ENCODE data around the gene COL4A6. TPM values are rescaled to one million over a fixed set of nuclear protein-coding genes. Genes with fewer than 3 reads are reported as not detected.

COL4A6 gene
- total and polyA plus RNA-seq, 10 donors: 0.15 to 4.8 (median 0.84) TPM

GRCh38 chrX:108348525-108348924 is 89.7 kb downstream of the COL4A6 start:
- Histone ChIP-seq H3K36me3 (no peaks in the 10 kb centered on the region), H3K9me3 (no peaks in the 10 kb centered on the region), H3K4me1 (no peaks in the 10 kb centered on the region), H3K4me3 (no peak overlapping the region), H3K27ac (no peak overlapping the region), H3K27me3 (replicated peaks in 1 of 7) (peaks cover 0 to 4% (median 0%) of the 10 kb centered on the region in 7 donors)
- 77 to 100% (median 90%) methylated on average over 1 of the region's 1 CpG for WGBS, 5 donors
- DNase-seq: no peak
- intact Hi-C loops (cut with DNase I; ENCODE audit: low total_unique reads): no loop called here
- TF ChIP-seq POLR2AphosphoS5 (IDR thresholded peaks at IDR 0.05): no peak
- TF ChIP-seq POLR2A (IDR thresholded peaks at IDR 0.05): no peak

GRCh38 chrX:108347800-108348199 is 90.4 kb downstream of the COL4A6 start:
- Histone ChIP-seq H3K4me3 (no peak overlapping the region), H3K27ac (no peak overlapping the region), H3K4me1 (no peaks in the 10 kb centered on the region), H3K36me3 (no peaks in the 10 kb centered on the region), H3K9me3 (no peaks in the 10 kb centered on the region), H3K27me3 (replicated peaks in 1 of 7) (peaks cover 0 to 4% (median 0%) of the 10 kb centered on the region in 7 donors)
- DNase-seq: no peak
- intact Hi-C loops (cut with DNase I; ENCODE audit: low total_unique reads): no loop called here
- TF ChIP-seq POLR2AphosphoS5 (IDR thresholded peaks at IDR 0.05): no peak
- TF ChIP-seq POLR2A (IDR thresholded peaks at IDR 0.05): no peak
- no peak for TF ChIP-seq CTCF (IDR thresholded peaks at IDR 0.05 in 8 of 11, conservative IDR thresholded peaks at IDR 0.05 in 3 of 11)
- WGBS, 5 donors: 39 to 59% (median 44%) methylated on average over 1 to 3 of the region's 3 CpGs

- WGBS, 5 donors: 64 to 86% (median 72%) methylated on average over 1 of the region's 1 CpG
- TF ChIP-seq CTCF (IDR thresholded peaks at IDR 0.05 in 8 of 11, conservative IDR thresholded peaks at IDR 0.05 in 3 of 11): no peak
- TF ChIP-seq POLR2AphosphoS5 (IDR thresholded peaks at IDR 0.05): no peak
- no peak for TF ChIP-seq POLR2A (IDR thresholded peaks at IDR 0.05)
- H3K36me3 ChIP-seq: no peaks in the 10 kb centered on the region
These were observed 94.0 kb downstream of the COL4A6 start for GRCh38 chrX:108344216-108344615.

GRCh38 chrX:108341947-108342346 is 96.3 kb downstream of the COL4A6 start:
- Histone ChIP-seq H3K4me1 (no peaks in the 10 kb centered on the region), H3K27ac (no peak overlapping the region), H3K27me3 (replicated peaks in 1 of 7) (peaks cover 0 to 5% (median 0%) of the 10 kb centered on the region in 7 donors), H3K36me3 (no peaks in the 10 kb centered on the region), H3K4me3 (no peak overlapping the region), H3K9me3 (no peaks in the 10 kb centered on the region)
- TF ChIP-seq CTCF (IDR thresholded peaks at IDR 0.05 in 8 of 11, conservative IDR thresholded peaks at IDR 0.05 in 3 of 11) (no peak), POLR2A (IDR thresholded peaks at IDR 0.05) (no peak), POLR2AphosphoS5 (IDR thresholded peaks at IDR 0.05) (no peak)
- intact Hi-C loops (cut with DNase I; ENCODE audit: low total_unique reads): no loop called here
- 39 to 83% (median 73%) methylated on average over 1 of the region's 1 CpG for WGBS, 5 donors
- no peak for DNase-seq

More at GRCh38 chrX:108344216-108344615, 94.0 kb downstream of the COL4A6 start:
- H3K27ac ChIP-seq: no peak overlapping the region
- peaks cover 0 to 5% (median 0%) of the 10 kb centered on the region in 7 donors for H3K27me3 ChIP-seq (replicated peaks in 1 of 7)
- no peaks in the 10 kb centered on the region for H3K4me1 ChIP-seq
- H3K4me3 ChIP-seq: no peak overlapping the region
- intact Hi-C loops (cut with DNase I; ENCODE audit: low total_unique reads): no loop called here
- no peaks in the 10 kb centered on the region for H3K9me3 ChIP-seq
- no peak for DNase-seq

GRCh38 chrX:108332281-108332680 is 105.9 kb downstream of the COL4A6 start:
- H3K9me3 ChIP-seq: no peaks in the 10 kb centered on the region
- no peak overlapping the region for H3K4me3 ChIP-seq
- DNase-seq: no peak
- H3K4me1 ChIP-seq: no peaks in the 10 kb centered on the region
- H3K27me3 ChIP-seq (replicated peaks in 1 of 7): peaks cover 0 to 10% (median 0%) of the 10 kb centered on the region in 7 donors
- intact Hi-C loops (cut with DNase I; ENCODE audit: low total_unique reads): no loop called here
- WGBS, 5 donors: 78 to 89% (median 83%) methylated on average over 1 of the region's 1 CpG
- no peak for TF ChIP-seq POLR2A (IDR thresholded peaks at IDR 0.05)
- no peak for TF ChIP-seq CTCF (IDR thresholded peaks at IDR 0.05 in 8 of 11, conservative IDR thresholded peaks at IDR 0.05 in 3 of 11)
- no peak for TF ChIP-seq POLR2AphosphoS5 (IDR thresholded peaks at IDR 0.05)
- no peak overlapping the region for H3K27ac ChIP-seq
- H3K36me3 ChIP-seq: no peaks in the 10 kb centered on the region
